Transverse colon (tissue), 4 donors: Measurements from ENCODE around the gene IL15RA. TPM values are rescaled to one million over a fixed set of nuclear protein-coding genes. Genes with fewer than 3 reads are reported as not detected.

Experiments
- DNase-seq: peaks from one replicate; pipeline ENCODE4 v3.0.0-alpha.2; 2019
- H3K27ac ChIP-seq, 4 donors: fragments of 200-600 bp; sonication (generic); 2 replicates each; pipeline ENCODE4 v1.5.1; 2016 to 2018; ENCODE audit warnings: inconsistent platforms in 4 of 4
- H3K27me3 ChIP-seq: fragments of 200-600 bp; sonication (generic); 2 replicates; pipeline ENCODE4 v1.5.1; 2017; ENCODE audit warnings: inconsistent platforms
- H3K36me3 ChIP-seq, 4 donors: fragments of 200-600 bp; sonication (generic); 2 replicates each; pipeline ENCODE4 v1.5.1; 2017 to 2019; ENCODE audit warnings: inconsistent platforms in 4 of 4
- H3K4me1 ChIP-seq, 4 donors: fragments of 200-600 bp; sonication (generic); 2 replicates each; pipeline ENCODE4 v1.5.1; 2017 to 2020; ENCODE audit warnings: inconsistent platforms in 4 of 4
- H3K4me3 ChIP-seq, 4 donors: fragments of 200-600 bp; sonication (generic); 1 replicate in 1 of 4; 2 replicates in 3 of 4; pipeline versions ENCODE4 v1.5.1 to v1.6.1; 2017 to 2019; ENCODE audit warnings: inconsistent platforms in 4 of 4
- H3K9me3 ChIP-seq, 2 donors: fragments of 200-600 bp; sonication (generic); 2 replicates each; pipeline ENCODE4 v1.5.1; 2017 to 2019; ENCODE audit warnings: inconsistent platforms in 2 of 2
- EP300 ChIP-seq: sonication (generic); formaldehyde crosslinking; IDR thresholded peaks from one replicate; pipeline ENCODE4 v1.6.1; 2017; ENCODE audit warnings: antibody characterized with exemption, low read depth
- POLR2A ChIP-seq: fragments of 450-650 bp; IDR thresholded peaks from one replicate; pipeline ENCODE4 v1.6.1; 2016; ENCODE audit warnings: antibody characterized with exemption, mild to moderate bottlenecking, moderate library complexity
- POLR2AphosphoS5 ChIP-seq, 3 donors: sonication (generic); formaldehyde crosslinking; IDR thresholded peaks; one replicate each; pipeline ENCODE4 v1.6.1; 2016; ENCODE audit warnings: antibody characterized with exemption in 3 of 3
- WGBS, 2 donors: methylation state at CpG; one replicate each; pipeline ENCODE4 v1.1.5; 2018; ENCODE audit warnings: low coverage in 1 of 2; 5-methylcytosine and 5-hydroxymethylcytosine counted together
- in situ Hi-C, 4 donors: fragments of 200-750 bp; cut with MboI; loops; one replicate each; pipeline versions ENCODE4 v1.15.0 to v1.15.1; 2017; ENCODE audit warnings: low sequenced_read_pairs in 3 of 4, low pct_ligation_motif_present in 1 of 4, low pct_unique_long_range_greater_than_20kb in 1 of 4
- intact Hi-C: fragments of 100-400 bp; cut with DNase I; formaldehyde crosslinking; loops from one replicate; pipeline ENCODE4 v1.15.1; 2023; ENCODE audit warnings: low total_unique reads
- total RNA-seq, 4 donors: library from RNA; depleted of rRNA; stranded (reverse); fragments of >200 nt; gene quantifications; one replicate each; pipeline ENCODE4 v1.1.0, GENCODE V29; 2016
- TF ChIP-seq, protein P1 (sequence below), 5 experiments: fragments of 200-600 bp in 3 of 5; fragments of 450-650 bp in 2 of 5; sonication (generic) in 3 of 5; IDR thresholded peaks; 1 replicate in 2 of 5; 2 replicates in 3 of 5; pipeline ENCODE4 v1.5.1; 2016 to 2017; ENCODE audit warnings: antibody characterized with exemption in 5 of 5, inconsistent platforms in 3 of 5, mild to moderate bottlenecking in 2 of 5, moderate library complexity in 1 of 5

Gene IL15RA
- total RNA-seq, 4 donors from 2014 or later, result 3.7 to 58.1 (median 24.6) TPM

DNA sequence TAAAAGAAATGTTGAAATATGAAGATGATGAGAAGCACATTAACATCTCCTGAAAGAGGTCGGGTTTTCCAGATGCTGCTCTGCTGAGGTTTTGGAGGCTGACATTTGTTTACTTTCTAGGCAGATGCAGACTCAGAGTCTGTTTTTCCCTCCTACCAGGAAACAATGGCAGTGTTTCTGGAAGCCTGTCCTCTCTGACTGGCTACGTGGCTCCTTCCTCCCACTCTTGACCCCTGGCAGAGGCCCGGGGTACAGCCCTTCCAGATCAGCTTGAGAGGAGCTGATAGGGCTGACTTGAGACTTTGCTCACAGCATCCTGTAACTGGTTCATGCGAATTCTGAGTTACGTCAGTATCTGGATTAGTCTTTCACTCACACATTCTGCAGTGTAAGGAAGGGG, 41.1 kb upstream of the IL15RA start:
- H3K27me3 ChIP-seq, result no peaks in the 10 kb centered on the region
- no peaks in the 10 kb centered on the region for H3K36me3 ChIP-seq
- 45 to 75% methylated on average over 3 to 5 of the region's 5 CpGs for WGBS, 2 donors
- no peak for DNase-seq
- no peak for TF ChIP-seq EP300
- TF ChIP-seq, protein P1, sequence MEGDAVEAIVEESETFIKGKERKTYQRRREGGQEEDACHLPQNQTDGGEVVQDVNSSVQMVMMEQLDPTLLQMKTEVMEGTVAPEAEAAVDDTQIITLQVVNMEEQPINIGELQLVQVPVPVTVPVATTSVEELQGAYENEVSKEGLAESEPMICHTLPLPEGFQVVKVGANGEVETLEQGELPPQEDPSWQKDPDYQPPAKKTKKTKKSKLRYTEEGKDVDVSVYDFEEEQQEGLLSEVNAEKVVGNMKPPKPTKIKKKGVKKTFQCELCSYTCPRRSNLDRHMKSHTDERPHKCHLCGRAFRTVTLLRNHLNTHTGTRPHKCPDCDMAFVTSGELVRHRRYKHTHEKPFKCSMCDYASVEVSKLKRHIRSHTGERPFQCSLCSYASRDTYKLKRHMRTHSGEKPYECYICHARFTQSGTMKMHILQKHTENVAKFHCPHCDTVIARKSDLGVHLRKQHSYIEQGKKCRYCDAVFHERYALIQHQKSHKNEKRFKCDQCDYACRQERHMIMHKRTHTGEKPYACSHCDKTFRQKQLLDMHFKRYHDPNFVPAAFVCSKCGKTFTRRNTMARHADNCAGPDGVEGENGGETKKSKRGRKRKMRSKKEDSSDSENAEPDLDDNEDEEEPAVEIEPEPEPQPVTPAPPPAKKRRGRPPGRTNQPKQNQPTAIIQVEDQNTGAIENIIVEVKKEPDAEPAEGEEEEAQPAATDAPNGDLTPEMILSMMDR (IDR thresholded peaks at IDR 0.05), result no peak
- TF ChIP-seq POLR2AphosphoS5 (IDR thresholded peaks at IDR 0.05), result no peak
- TF ChIP-seq POLR2A, result no peak
- in situ Hi-C loops, result loop anchor here in 2 of 4 donors (10.0 kb wide), 1 partner anchor 66 kb away; the partner anchor contains the start of gene RBM17 (in 2 of the 2)
- peaks cover 0 to 13% (median 7%) of the 10 kb centered on the region in 4 donors for H3K4me1 ChIP-seq
- no peaks in the 10 kb centered on the region for H3K9me3 ChIP-seq
- H3K4me3 ChIP-seq, result no peak overlapping the region
- intact Hi-C loops, result no loop called here
- peak overlapping the region in 3 of 4 donors; percentile 44 to 65 (median 63) for H3K27ac ChIP-seq

DNA sequence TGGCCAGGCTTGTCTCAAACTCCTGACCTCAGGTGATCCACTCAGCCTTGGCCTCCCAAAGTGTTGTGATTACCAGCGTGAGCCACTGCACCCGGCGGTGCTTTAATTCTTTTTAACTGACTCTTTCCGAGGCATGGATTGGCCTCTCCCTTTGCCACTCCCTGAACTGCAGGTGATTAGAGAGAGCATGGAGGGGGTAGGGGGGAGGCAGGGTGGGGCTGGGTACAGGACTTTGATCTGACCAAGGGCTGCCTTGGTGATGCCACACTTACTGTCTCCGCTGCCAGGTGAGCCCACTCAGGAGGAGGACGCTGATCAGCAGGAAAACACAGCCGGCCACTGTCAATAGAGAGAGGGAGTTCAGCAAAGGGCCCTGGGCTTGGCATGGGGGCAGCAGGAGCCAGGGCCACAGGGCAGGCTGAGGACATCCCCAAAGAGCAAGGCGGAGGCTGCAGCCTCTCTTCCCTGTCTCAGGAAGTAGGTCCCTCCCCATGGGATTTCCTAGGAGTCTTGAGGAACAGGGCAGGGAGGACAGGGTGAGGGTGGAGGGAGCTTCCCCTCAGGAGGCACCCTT, 40.5 kb upstream of the IL15RA start:
- DNase-seq, result peak; percentile 34
- 65% methylated on average over 8 of the region's 8 CpGs; no CpG with 5 or more reads in 1 of the 2 donors for WGBS, 2 donors
- TF ChIP-seq, protein P1 (IDR thresholded peaks at IDR 0.05), result no peak
- no peak for TF ChIP-seq POLR2A
- TF ChIP-seq POLR2AphosphoS5 (IDR thresholded peaks at IDR 0.05), result no peak
- TF ChIP-seq EP300, result no peak
- in situ Hi-C loops, result loop anchor here in 2 of 4 donors (10.0 kb wide), 1 partner anchor 67 kb away; the partner anchor contains the start of gene RBM17 (in 2 of the 2)
- Histone ChIP-seq H3K9me3 (no peaks in the 10 kb centered on the region), H3K27me3 (no peaks in the 10 kb centered on the region), H3K36me3 (no peaks in the 10 kb centered on the region), H3K4me1 (peaks cover 0 to 13% (median 7%) of the 10 kb centered on the region in 4 donors), H3K27ac (peak overlapping the region in 3 of 4 donors; percentile 44 to 65 (median 63)), H3K4me3 (no peak overlapping the region)
- intact Hi-C loops, result no loop called here

DNA sequence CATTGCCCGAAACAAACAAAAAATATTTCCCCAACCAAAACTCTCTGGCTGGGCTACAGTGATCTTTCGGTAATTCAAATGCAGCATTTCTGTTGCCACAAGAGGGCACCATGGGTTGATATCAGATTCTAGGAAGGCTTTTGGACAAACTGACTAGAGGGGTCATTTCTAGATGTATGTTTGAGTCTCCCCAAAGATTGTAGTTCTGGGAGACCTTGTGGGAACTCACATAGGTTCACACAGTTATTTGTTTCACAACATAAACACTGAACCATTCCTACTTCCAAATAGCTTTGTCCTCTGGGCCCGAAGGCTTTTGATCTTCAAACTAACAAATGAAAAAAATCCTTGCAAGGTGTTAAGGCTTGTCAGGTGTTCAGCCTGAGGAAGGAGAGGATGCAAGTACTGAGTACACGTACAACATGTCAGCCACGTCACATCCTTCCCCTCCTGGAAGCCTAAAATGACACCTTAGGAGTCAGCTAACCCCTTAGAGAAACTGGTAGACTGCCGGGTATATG, 37.0 kb upstream of the IL15RA start:
- Histone ChIP-seq H3K36me3 (no peaks in the 10 kb centered on the region), H3K27ac (no peak overlapping the region), H3K4me3 (no peak overlapping the region), H3K9me3 (no peaks in the 10 kb centered on the region), H3K4me1 (peaks cover 0 to 13% (median 7%) of the 10 kb centered on the region in 4 donors), H3K27me3 (no peaks in the 10 kb centered on the region)
- 43 to 51% methylated on average over 5 to 6 of the region's 6 CpGs for whole genome bisulfite sequencing, 2 donors
- TF ChIP-seq POLR2AphosphoS5 (IDR thresholded peaks at IDR 0.05), result no peak
- TF ChIP-seq, protein P1 (IDR thresholded peaks at IDR 0.05), result peak; percentile 65 to 75 (median 73)
- intact Hi-C loops (no loop called here), in situ Hi-C loops (loop anchor here in 2 of 4 donors (10.0 kb wide), 1 partner anchor 70 kb away; the partner anchor contains the start of gene RBM17 (in 2 of the 2))
- peak; percentile 68 for DNase-seq

DNA sequence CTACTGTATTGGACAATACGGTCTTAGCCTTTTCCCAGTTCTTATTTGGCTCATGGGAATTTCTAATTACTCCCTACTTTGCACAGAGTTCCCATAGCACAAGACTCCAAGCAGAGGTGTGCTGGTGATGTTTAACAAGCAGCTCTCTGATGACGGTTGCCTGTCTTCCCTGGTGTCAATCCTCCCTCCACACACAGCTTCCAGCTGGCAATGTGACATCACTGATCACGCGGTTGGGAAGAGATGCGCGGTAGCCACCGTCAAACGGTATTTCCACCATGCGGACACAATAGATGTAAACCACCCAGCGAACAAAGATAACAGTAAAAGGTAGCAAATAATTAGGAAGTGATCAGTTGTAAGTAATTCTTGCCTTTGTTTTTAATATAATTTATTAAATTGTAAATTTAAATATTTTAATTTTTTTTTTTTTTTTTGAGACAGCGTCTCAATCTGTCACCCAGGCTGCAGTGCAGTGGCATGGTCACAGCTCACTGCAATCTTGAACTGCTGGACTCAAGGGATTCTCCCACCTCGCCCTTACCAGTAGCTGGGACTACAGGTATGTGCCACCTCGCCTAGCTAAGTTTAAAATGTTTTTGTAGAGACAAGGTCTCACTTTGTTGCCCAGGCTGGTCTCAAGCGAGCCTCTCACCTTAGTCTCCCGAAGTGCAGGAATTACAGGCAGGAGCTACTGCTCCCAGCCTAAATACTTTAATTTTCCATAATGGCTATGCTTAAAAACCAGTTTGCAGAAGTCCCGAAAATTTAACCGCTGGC, 36.3 kb upstream of the IL15RA start:
- intact Hi-C loops (no loop called here), in situ Hi-C loops (loop anchor here in 2 of 4 donors (10.0 kb wide), 1 partner anchor 71 kb away; the partner anchor contains the start of gene RBM17 (in 2 of the 2))
- peaks cover 0 to 13% (median 7%) of the 10 kb centered on the region in 4 donors for H3K4me1 ChIP-seq
- no peaks in the 10 kb centered on the region for H3K36me3 ChIP-seq
- no peak for DNase-seq
- H3K27me3 ChIP-seq, result no peaks in the 10 kb centered on the region
- no peak overlapping the region for H3K4me3 ChIP-seq
- no peak overlapping the region for H3K27ac ChIP-seq
- TF ChIP-seq POLR2A, result no peak
- TF ChIP-seq, protein P1 (IDR thresholded peaks at IDR 0.05), result no peak
- TF ChIP-seq EP300, result no peak
- TF ChIP-seq POLR2AphosphoS5 (IDR thresholded peaks at IDR 0.05), result no peak
- no peaks in the 10 kb centered on the region for H3K9me3 ChIP-seq
- 74 to 89% methylated on average over 10 to 17 of the region's 17 CpGs for WGBS, 2 donors
